Measurements from ENCODE around the gene GRHL1.

The GRHL1 gene

DNA sequence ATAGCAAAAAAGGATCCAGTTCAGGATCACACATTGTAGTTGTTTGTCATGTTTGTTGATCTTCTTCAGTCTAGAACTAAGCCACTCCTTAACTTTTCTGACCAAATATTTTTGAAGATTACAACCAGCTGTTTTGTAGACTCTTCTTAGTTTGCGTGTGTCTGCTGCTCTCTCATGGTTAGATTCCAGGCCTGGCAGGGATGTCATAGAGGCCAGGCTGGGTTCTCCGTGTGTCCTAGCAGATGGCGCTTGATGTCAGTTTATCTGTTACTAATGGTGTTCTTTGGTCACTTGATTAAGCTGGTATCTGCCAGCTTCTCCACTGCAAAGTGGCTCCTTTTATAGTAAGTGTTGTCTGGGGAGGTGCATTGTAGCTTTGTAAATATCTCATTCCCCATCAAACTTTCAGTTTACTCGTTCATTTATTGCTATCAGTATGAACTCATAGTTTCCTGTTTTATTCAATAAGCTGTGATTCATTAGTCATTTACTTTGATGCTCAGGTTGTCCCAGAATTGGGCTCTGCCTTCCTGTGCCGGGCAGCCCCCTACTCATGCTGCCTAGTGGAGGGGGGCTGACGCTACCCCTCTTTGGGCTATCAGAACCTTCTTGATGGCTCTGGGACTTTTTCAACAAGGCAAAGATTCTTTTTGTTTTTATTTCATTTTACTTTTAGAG is 42.1 kb downstream of the GRHL1 start:
- no peak for DNase-seq

DNA sequence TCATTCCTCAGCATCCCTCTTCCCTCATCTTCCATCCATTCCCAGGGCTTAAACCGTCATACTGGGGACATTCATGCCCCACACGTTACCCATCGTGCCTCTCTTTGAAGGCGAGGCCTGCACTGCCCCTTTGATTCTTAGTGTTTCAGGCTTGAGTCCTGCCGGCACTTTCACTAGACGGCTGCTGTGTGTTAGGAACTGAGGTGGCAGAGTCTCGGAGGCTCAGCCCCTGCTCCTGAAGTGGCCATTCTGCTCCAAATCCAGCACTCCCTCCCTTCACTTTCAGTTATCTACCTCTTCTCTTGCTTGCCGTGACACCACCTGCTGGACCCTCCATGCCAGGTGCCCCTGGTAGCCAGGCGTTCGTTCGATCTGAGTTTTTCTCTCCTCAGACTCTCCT is 43.0 kb downstream of the GRHL1 start:
- DNase-seq, result no peak

DNA sequence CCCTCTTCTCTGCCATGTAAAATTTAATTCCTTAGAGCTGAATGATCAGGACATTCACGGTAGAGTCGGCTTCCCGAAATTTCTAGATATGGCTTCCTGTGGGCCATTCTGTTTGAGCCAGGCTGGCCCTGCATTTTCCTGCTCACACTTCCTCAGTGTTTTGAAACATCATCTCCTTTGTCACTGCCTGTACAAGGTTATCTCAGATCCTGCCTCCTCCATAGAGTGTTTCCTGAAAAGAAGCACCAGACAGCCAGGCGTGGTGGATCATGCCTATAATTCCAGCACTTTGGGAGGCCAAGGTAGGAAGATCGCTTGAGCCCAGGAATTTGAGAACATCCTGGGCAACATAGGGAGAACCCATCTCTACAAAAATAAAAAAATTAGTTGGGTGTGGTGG is 43.6 kb downstream of the GRHL1 start:
- DNase-seq, result no peak

DNA sequence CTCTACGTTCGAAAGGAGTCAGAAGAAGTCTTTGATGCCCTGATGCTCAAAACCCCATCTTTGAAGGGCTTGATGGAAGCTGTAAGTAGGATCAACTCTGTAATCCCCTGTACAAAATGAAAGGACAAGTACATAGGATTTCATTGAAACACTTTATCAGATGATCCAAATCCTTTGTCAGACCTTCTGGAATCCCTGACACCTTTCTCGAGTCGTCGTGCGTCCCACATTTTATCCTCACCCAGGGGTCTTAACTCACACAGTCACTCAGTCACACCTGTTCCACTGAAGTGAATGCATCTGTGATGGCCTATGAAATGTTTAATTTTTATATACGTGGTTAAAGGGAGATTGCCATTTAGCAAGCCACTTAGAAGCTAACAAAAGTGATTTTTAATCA is 44.8 kb downstream of the GRHL1 start:
- no peak for DNase-seq

DNA sequence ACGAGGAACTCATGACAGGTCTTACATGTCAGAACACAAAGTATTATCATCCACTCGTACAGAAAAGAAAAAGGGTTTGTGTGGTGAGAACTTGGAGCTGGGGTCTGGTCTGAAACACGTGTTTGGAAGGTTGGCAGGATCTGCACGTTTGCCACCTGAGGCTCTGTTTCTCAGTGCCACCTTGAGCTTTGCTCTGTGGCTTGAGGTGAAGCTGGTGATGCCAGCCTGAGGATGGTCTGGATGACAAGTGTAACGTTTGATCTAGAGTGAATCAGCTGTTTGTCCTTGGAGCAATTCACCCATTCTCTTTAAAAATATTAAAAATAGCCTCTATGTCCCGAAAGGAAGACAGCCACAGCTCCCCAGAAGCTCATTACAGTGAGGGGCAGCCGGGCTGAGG is 46.4 kb downstream of the GRHL1 start:
- no peak for DNase-seq

DNA sequence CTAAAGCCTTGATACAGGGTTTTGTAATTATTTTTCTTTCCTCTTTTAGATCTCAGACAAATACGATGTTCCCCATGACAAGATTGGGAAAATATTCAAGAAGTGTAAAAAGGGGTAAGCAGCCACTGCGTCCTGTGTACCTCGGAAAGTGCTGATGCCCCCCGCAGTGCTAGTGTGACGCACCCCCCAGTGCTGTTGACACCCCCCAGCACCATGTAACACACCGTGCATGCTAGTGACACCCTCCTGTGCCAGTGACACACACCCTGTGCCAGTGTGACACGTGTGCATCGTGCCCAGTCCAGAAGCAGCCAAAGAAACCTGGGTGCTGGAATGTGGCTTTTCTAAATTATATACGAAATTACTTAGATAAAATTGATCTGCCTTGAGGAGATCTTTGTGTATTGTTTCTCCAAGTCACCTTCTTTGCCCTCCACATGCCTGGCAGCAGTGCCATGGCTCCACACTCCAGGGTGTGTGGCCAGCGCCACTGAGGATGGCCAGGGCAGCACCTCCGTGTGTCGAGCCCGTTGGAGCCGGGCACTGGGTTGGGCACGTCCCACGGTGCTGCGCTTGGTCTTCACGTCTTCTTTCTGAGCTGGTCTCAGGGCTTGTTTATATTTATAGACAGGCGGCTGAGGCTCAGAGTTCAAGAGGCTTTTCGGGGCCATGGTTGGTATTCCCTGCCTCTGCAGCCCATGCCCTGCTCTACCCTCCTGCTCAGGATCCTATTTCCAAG is 47.6 kb downstream of the GRHL1 start:
- no peak for DNase-seq

DNA sequence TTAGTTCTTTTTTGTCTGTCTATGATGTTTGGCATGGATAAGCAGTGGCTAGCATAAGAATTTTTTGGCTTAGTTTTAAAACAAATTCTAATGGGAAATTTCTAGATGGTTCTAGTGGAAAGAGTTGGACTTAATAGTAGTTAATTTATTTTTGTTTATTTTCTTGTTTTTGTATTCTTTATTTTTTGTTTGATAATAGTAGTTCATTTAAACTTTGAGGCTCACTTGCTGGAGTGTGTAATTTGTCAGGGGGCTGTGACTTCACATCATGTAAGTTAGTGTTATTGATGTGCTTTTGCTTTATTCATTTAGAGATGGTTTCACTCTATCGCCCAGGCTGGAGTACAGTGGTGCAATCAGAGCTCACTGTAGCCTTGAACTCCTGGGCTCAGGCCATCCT is 48.2 kb downstream of the GRHL1 start:
- DNase-seq, result no peak

DNA sequence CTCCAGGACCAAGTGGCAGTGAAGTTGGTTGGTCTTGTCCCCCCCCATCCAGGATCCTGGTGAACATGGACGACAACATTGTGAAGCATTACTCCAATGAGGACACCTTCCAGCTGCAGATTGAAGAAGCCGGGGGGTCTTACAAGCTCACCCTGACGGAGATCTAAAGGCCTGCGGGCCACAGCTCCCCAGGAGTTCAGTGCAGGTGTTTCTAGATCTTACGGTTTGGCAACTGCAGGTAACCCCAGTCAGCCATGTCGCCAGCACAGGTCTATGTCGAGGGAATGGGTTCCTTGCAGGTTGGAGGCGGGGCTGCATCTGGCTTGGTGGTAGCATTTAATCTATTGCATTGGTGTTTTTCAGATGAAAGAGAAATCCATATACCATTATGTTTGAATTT is 49.0 kb downstream of the GRHL1 start:
- DNase-seq, result no peak

- DNase-seq, result no peak
These were observed 50.1 kb downstream of the GRHL1 start for GRCh38 chr2:10001586-10001985.

- no peak for DNase-seq
These were observed 50.6 kb downstream of the GRHL1 start for GRCh38 chr2:10002109-10002508.

GRCh38 chr2:10002681-10003080 is 51.2 kb downstream of the GRHL1 start:
- DNase-seq, result no peak

GRCh38 chr2:10003206-10004125 is 52.0 kb downstream of the GRHL1 start:
- no peak for DNase-seq

- no peak for DNase-seq
These were observed 52.9 kb downstream of the GRHL1 start for GRCh38 chr2:10004401-10004800.

- no peak for DNase-seq
These were observed 53.3 kb downstream of the GRHL1 start for GRCh38 chr2:10004836-10005235.

DNA sequence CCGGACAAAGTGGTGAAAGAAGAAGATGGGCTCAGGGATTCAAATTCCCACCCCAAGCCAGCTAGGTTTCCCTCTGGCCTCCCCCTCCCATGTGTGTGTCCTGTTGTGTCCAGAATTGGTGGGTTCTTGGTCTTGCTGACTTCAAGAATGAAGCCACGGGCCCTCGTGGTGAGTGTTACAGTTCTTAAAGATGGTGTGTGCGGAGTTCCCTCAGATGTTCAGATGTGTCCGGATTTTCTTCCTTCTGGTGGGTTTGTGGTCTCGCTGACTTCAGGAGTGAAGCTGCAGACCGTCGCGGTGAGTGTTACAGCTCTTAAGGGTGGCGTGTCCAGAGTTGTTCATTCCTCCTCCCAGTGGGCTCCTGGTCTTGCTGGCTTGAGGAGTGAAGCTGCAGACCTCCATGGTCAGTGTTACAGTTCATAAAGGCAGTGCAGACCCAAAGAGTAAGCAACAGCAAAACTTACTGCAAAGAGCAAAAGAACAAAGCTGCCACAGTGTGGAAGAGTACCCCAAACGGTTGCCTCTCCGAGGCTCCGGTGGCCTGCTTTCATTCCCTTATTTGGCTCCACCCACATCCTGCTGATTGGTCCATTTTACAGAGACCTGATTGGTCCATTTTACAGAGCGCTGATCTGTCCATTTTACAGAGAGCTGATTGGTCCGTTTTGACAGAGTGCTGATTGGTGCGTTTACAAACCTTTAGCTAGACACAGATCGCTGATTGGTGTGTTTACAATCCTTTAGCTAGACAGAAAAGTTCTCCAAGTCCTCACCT is 54.2 kb downstream of the GRHL1 start:
- no peak for DNase-seq

GRCh38 chr2:10006236-10007161 is 55.0 kb downstream of the GRHL1 start:
- peak in 1 of 51 donors; percentile 44 for DNase-seq

DNA sequence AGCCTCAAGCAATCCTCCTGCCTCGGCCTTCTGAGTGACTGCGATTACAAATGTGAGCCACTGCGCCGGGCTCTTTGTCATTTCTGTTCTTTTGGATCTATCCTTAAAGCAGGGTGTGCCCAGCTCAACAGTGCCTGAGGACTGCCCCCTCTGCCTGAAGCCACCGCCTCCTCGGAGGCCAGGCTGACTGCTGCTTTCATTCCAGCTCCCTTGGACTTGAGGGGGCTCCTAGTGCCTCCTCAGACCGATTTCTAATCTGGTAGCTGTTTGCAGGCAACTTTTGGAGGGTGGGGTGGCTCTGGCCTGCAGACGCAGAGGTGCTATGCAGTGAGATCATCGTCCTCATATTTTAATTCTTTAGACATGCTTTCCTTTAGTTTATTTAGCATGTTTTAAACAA is 55.9 kb downstream of the GRHL1 start:
- DNase-seq, result no peak

DNA sequence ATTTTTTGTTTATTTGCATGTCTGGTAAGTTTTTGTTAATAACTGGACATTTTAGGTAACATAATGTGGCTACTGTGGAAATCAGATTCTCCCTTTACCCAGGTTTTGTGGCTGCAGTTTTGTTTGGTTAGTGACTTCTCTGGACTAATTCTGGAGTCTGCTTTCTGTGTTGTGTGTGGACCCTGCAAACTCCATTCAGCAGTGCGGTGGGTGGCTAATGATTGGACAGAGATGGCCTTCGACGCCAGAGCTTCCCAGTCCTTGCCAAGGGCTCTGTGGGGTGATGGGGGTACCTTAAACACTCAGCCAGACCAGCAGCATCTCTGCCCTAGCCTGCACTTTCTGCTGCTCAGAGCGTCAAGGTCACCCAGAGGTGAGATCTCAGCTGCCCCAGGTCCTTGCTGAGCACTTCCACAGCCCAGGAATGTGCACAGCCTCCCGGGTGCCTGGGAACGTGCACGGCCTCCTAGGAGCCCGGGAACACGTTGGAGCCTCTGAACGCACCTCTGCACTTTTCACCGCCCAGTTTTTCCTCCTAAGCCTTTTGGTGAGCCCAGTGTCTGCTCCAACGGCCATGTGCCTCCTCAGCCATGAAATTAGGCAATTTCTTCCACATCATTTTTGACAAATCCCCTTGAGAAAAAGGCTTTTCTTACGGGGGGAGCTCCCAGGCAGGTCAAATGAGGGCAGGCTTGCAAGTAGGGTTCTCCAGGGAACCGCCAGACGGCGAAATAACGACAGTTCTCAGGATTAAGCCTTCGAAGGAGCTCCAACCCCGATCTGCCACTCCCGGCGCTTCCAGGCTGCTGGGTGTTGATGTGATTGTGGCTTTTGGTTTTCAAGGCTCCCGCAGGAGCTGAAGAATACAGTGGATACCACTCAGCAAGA is 56.7 kb downstream of the GRHL1 start:
- DNase-seq, result no peak

- DNase-seq, result no peak
These were observed 57.3 kb downstream of the GRHL1 start for GRCh38 chr2:10008809-10009176.
